Measurements from ENCODE around the gene BBLN.

BBLN gene

GRCh38 chr9:128211981-128212281 lies 51.9 kb downstream of the BBLN start:
- DNase-seq (ENCODE audit: low read depth in 3 of 3): no peak

Data from stimulated activated CD4-positive, alpha-beta T cell treated with anti-CD3 and anti-CD28 coated beads, TNF-alpha, amount 100 ng/mL, for 48 hours (primary cell).